Activated naive CD4-positive, alpha-beta T cell (primary cell): ENCODE results near the gene TMEM101.
"Not testable (repeated sequence)": the region's sequence is repeated elsewhere in the genome, so short reads cannot be mapped to it uniquely, and the experiment has no call there.

Experiments used
- DNase-seq, 4 experiments: peaks; one replicate each; lab custom pipeline; 2025; lab: John Stamatoyannopoulos, UW

Gene TMEM101

GRCh38 chr17:44000871-44001460 lies 13.8 kb downstream of the TMEM101 start:
- DNase-seq = no peak

- no peak for DNase-seq
Observed at GRCh38 chr17:44000141-44000860, 14.5 kb downstream of the TMEM101 start.

- DNase-seq = no peak
Observed at GRCh38 chr17:43999024-43999423, 15.7 kb downstream of the TMEM101 start.

GRCh38 chr17:43998552-43998951 lies 16.2 kb downstream of the TMEM101 start:
- no peak for DNase-seq

- not testable (repeated sequence) for DNase-seq
Observed at GRCh38 chr17:43997180-43997579, 17.6 kb downstream of the TMEM101 start.

GRCh38 chr17:43995150-43995471 lies 19.7 kb downstream of the TMEM101 start:
- DNase-seq = no peak

- DNase-seq = peak; percentile 25 to 54 (median 39)
Observed at GRCh38 chr17:43994272-43995149, 20.3 kb downstream of the TMEM101 start.

- no peak for DNase-seq
Observed at GRCh38 chr17:43992641-43993040, 22.1 kb downstream of the TMEM101 start.

- no peak for DNase-seq
Observed at GRCh38 chr17:43988301-43988700, 26.5 kb downstream of the TMEM101 start.

GRCh38 chr17:43987131-43988021 lies 27.4 kb downstream of the TMEM101 start:
- no peak for DNase-seq

GRCh38 chr17:43986225-43986981 lies 28.4 kb downstream of the TMEM101 start:
- DNase-seq = no peak

GRCh38 chr17:43984521-43984920 lies 30.2 kb downstream of the TMEM101 start:
- no peak for DNase-seq

- peak in 1 of 4 experiments; percentile 5 for DNase-seq
Observed at GRCh38 chr17:43983515-43984411, 31.0 kb downstream of the TMEM101 start.

GRCh38 chr17:43983196-43983514 lies 31.6 kb downstream of the TMEM101 start:
- no peak for DNase-seq

- no peak for DNase-seq
Observed at GRCh38 chr17:43982171-43982570, 32.6 kb downstream of the TMEM101 start.

- DNase-seq = no peak
Observed at GRCh38 chr17:43979671-43980070, 35.1 kb downstream of the TMEM101 start.

GRCh38 chr17:43979011-43979410 lies 35.8 kb downstream of the TMEM101 start:
- DNase-seq = no peak

GRCh38 chr17:43978078-43978477 lies 36.7 kb downstream of the TMEM101 start:
- DNase-seq = no peak

- no peak for DNase-seq
Observed at GRCh38 chr17:43976963-43977837, 37.6 kb downstream of the TMEM101 start.
